GM19043 (cell line): Measurements from ENCODE around the gene CEP72.
"Not testable (repeated sequence)": the region's sequence is repeated elsewhere in the genome, so short reads cannot be mapped to it uniquely, and the experiment has no call there.

Experiments used
- ATAC-seq: cut with Tn5 transposase; IDR thresholded peaks from one replicate; pipeline ENCODE4 v1.9.1; 2021; ENCODE audit warnings: low read depth; ENCODE audit not compliant: unreplicated experiment

CEP72 gene

GRCh38 chr5:695475-695874 is 83.3 kb downstream of the CEP72 start:
- ATAC-seq: not testable (repeated sequence)

GRCh38 chr5:696191-696590 is 84.1 kb downstream of the CEP72 start:
- ATAC-seq: not testable (repeated sequence)

- not testable (repeated sequence) for ATAC-seq
These were observed 84.9 kb downstream of the CEP72 start for GRCh38 chr5:696753-697702.
